A673 (cell line): ENCODE results near the gene IRAK4. TPM values are rescaled to one million over a fixed set of nuclear protein-coding genes. Genes with fewer than 3 reads are reported as not detected.
A peak's percentile ranks its signal among the peaks of the same experiment; 100 is the strongest.

Experiments used
- BruUV-seq: library from RNA; stranded (reverse); fragments of 400-500 nt; replicated peaks from 2 replicates; lab custom pipeline; 2021; lab: Mats Ljungman, UMichigan
- CTCF ChIA-PET: fragments of 300-600 bp; sonication (Branson Sonifier 250); formaldehyde crosslinking; loops from one replicate; lab custom pipeline; 2022; ENCODE audit warnings: antibody characterized with exemption; lab: Charles Lee
- POLR2A ChIA-PET: fragments of 300-600 bp; sonication (Branson Sonifier 250); formaldehyde crosslinking; loops from one replicate; lab custom pipeline; 2022; ENCODE audit warnings: antibody characterized with exemption; ENCODE audit not compliant: low non-redundant PET; lab: Charles Lee
- DNase-seq: peaks from one replicate; pipeline ENCODE4 v3.0.0-alpha.2; 2015; ENCODE audit warnings: low spot score
- H3K27ac ChIP-seq: fragments of 200-600 bp; sonication (generic); 2 replicates; pipeline ENCODE4 v1.5.1; 2016; ENCODE audit warnings: mixed run types, low read depth, mild to moderate bottlenecking, mixed read lengths, antibody characterized with exemption, low read length; ENCODE audit not compliant: poor library complexity, severe bottlenecking
- H3K27me3 ChIP-seq: fragments of 200-600 bp; sonication (generic); replicated peaks from 2 replicates; pipeline ENCODE4 v1.6.1; 2017; ENCODE audit warnings: mixed run types, low read depth, mild to moderate bottlenecking, mixed read lengths, antibody characterized with exemption, low read length; ENCODE audit not compliant: insufficient read depth, poor library complexity
- H3K36me3 ChIP-seq: fragments of 200-600 bp; sonication (generic); 2 replicates; pipeline ENCODE4 v1.6.1; 2016; ENCODE audit warnings: mixed run types, mild to moderate bottlenecking, mixed read lengths, antibody characterized with exemption, low read length; ENCODE audit not compliant: insufficient read depth, poor library complexity, severe bottlenecking
- H3K4me1 ChIP-seq: fragments of 200-600 bp; sonication (generic); 2 replicates; pipeline ENCODE4 v1.6.1; 2017; ENCODE audit warnings: mixed run types, mild to moderate bottlenecking, mixed read lengths, antibody characterized with exemption, low read length; ENCODE audit not compliant: insufficient read depth, poor library complexity, severe bottlenecking
- H3K4me3 ChIP-seq: fragments of 200-600 bp; sonication (generic); 2 replicates; pipeline ENCODE4 v1.5.1; 2016; ENCODE audit warnings: low read depth, mixed run types, mild to moderate bottlenecking, mixed read lengths, low read length; ENCODE audit not compliant: poor library complexity, severe bottlenecking
- H3K9me3 ChIP-seq: fragments of 200-600 bp; sonication (generic); 2 replicates; pipeline ENCODE4 v1.6.1; 2016; ENCODE audit warnings: mixed run types, low read depth, mild to moderate bottlenecking, mixed read lengths, antibody characterized with exemption, low read length; ENCODE audit not compliant: poor library complexity, severe bottlenecking
- CTCF ChIP-seq: fragments of 300-800, 200-600 bp; sonication (generic); conservative IDR thresholded peaks from 2 replicates; pipeline ENCODE4 v1.5.1; 2017; ENCODE audit warnings: low read depth, mild to moderate bottlenecking, antibody characterized with exemption, low read length, moderate library complexity, mixed read lengths
- EZH2 ChIP-seq: fragments of 200-600 bp; sonication (generic); IDR thresholded peaks from 2 replicates; pipeline ENCODE4 v1.6.1; 2017; ENCODE audit warnings: borderline replicate concordance, low read depth, mild to moderate bottlenecking, mixed read lengths, antibody characterized with exemption, low read length; ENCODE audit not compliant: poor library complexity, severe bottlenecking
- intact Hi-C: fragments of 100-400 bp; cut with micrococcal nuclease; formaldehyde crosslinking; loops from one replicate; pipeline ENCODE4 v1.10.0; 2022; ENCODE audit not compliant: unreplicated experiment
- total RNA-seq: library from RNA; stranded (reverse); gene quantifications from 2 replicates; pipeline ENCODE4 v1.2.3, GENCODE V29; 2021

The IRAK4 gene
- total RNA-seq, 1 experiment from 2014 or later: 11.3 TPM

DNA sequence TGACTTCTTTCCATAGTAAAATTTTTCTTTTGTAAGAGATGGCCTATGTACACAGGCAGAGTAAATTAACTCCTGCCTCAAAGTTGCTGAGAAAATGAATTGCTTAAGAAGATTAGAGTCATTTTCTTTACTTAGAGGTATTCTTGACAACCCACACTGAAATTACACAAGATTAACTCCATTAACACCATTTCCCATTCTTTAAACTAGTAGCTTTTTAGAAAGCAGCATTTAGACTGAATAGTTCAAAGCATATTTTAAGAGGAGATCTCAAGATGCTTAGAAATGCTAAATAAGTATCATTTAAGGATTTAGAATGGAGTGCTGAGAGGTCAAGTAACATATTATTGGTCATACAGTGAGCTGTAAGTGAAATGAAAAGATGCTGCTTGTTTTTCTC lies 35.6 kb upstream of the IRAK4 start:
- ChIA-PET CTCF (no interaction called here), POLR2A (no interaction called here)
- H3K27ac ChIP-seq: no peak overlapping the region
- no TSS peak for BruUV-seq
- DNase-seq: peak; percentile 12
- no peaks in the 10 kb centered on the region for H3K4me1 ChIP-seq
- H3K36me3 ChIP-seq: no peaks in the 10 kb centered on the region
- H3K4me3 ChIP-seq: no peak overlapping the region
- no peaks in the 10 kb centered on the region for H3K27me3 ChIP-seq
- no peak for TF ChIP-seq EZH2
- no peak for TF ChIP-seq CTCF
- intact Hi-C loops: no loop called here
- no peaks in the 10 kb centered on the region for H3K9me3 ChIP-seq

- intact Hi-C loops: loop anchor here (5.0 kb wide), 2 partner anchors 226 to 281 kb away; no protein-coding TSS in a partner anchor
Measured at GRCh38 chr12:43728117-43728516, 30.6 kb upstream of the IRAK4 start.

GRCh38 chr12:43728698-43729097 lies 30.1 kb upstream of the IRAK4 start:
- H3K4me1 ChIP-seq: no peaks in the 10 kb centered on the region
- H3K36me3 ChIP-seq: no peaks in the 10 kb centered on the region
- DNase-seq: no peak
- no peak overlapping the region for H3K27ac ChIP-seq
- no peaks in the 10 kb centered on the region for H3K9me3 ChIP-seq
- BruUV-seq: no TSS peak
- no peaks in the 10 kb centered on the region for H3K27me3 ChIP-seq
- ChIA-PET CTCF (no interaction called here), POLR2A (no interaction called here)
- intact Hi-C loops: loop anchor here (5.0 kb wide), 2 partner anchors 226 to 281 kb away; no protein-coding TSS in a partner anchor
- H3K4me3 ChIP-seq: no peak overlapping the region
- TF ChIP-seq EZH2 (no peak), CTCF (no peak)

More at GRCh38 chr12:43728117-43728516, 30.6 kb upstream of the IRAK4 start:
- Histone ChIP-seq H3K27me3 (no peaks in the 10 kb centered on the region), H3K4me3 (no peak overlapping the region), H3K4me1 (no peaks in the 10 kb centered on the region), H3K27ac (no peak overlapping the region), H3K36me3 (no peaks in the 10 kb centered on the region), H3K9me3 (no peaks in the 10 kb centered on the region)
- TF ChIP-seq CTCF (peak; percentile 59), EZH2 (no peak)
- CTCF ChIA-PET: interaction anchor here (0.7 kb wide), 1 partner anchor 1166 kb away, joined by 3 read pairs; no protein-coding TSS in a partner anchor
- DNase-seq: peak; percentile 31
- no TSS peak for BruUV-seq
- POLR2A ChIA-PET: no interaction called here
